Naive thymus-derived CD4-positive, alpha-beta T cell (primary cell): Measurements from ENCODE around the gene PGPEP1. TPM values are rescaled to one million over a fixed set of nuclear protein-coding genes. Genes with fewer than 3 reads are reported as not detected.
"Not testable (repeated sequence)": the region's sequence is repeated elsewhere in the genome, so short reads cannot be mapped to it uniquely, and the experiment has no call there.

Source experiments
- ATAC-seq: fragments of 150-1000 bp; cut with Tn5 transposase; 2 replicates; pipeline ENCODE4 v1.10.0; 2021; ENCODE audit warnings: mild to moderate bottlenecking, moderate library complexity
- CTCF ChIA-PET: fragments of 350-600 bp; sonication (Branson Sonifier 250); formaldehyde crosslinking; loops from one replicate; lab custom pipeline; 2021; ENCODE audit warnings: antibody characterized with exemption; lab: Charles Lee
- POLR2A ChIA-PET: fragments of 350-600 bp; sonication (Branson Sonifier 250); formaldehyde crosslinking; loops from one replicate; lab custom pipeline; 2021; ENCODE audit warnings: antibody characterized with exemption, inconsistent platforms; lab: Charles Lee
- DNase-seq, 9 donors: peaks; one replicate each; pipeline versions ENCODE4 v3.0.0 to v3.0.0-alpha.2; 2020 to 2022; ENCODE audit warnings: mixed read lengths in 1 of 9
- H3K27ac ChIP-seq: one replicate; pipeline ENCODE4 v1.7.0; 2013; ENCODE audit warnings: mild to moderate bottlenecking, low read depth, low read length, moderate library complexity
- H3K27me3 ChIP-seq, 2 donors: one replicate each; pipeline ENCODE4 v1.7.0; 2013; ENCODE audit warnings: low read length in 2 of 2, mild to moderate bottlenecking in 2 of 2, moderate library complexity in 2 of 2; ENCODE audit not compliant: control insufficient read depth in 2 of 2, insufficient read depth in 2 of 2
- H3K36me3 ChIP-seq, 3 experiments: 1 replicate in 2 of 3; 2 replicates in 1 of 3; pipeline ENCODE4 v1.7.0; 2013; ENCODE audit warnings: low read length in 3 of 3, mild to moderate bottlenecking in 3 of 3, moderate library complexity in 1 of 3; ENCODE audit not compliant: insufficient read depth in 3 of 3, control insufficient read depth in 2 of 3
- H3K4me1 ChIP-seq, 2 donors: one replicate each; pipeline ENCODE4 v1.7.0; 2013; ENCODE audit warnings: low read length in 2 of 2, mild to moderate bottlenecking in 2 of 2, moderate library complexity in 1 of 2; ENCODE audit not compliant: control insufficient read depth in 2 of 2, insufficient read depth in 2 of 2
- H3K4me3 ChIP-seq: 2 replicates; pipeline ENCODE4 v1.7.0; 2013; ENCODE audit warnings: mild to moderate bottlenecking, low read length
- H3K9me3 ChIP-seq, 3 experiments: 1 replicate in 2 of 3; 2 replicates in 1 of 3; pipeline ENCODE4 v1.7.0; 2013; ENCODE audit warnings: low read length in 3 of 3; ENCODE audit not compliant: control insufficient read depth in 2 of 3
- H3K27ac Mint-ChIP-seq, 9 donors: one replicate each; pipeline ENCODE4 v1.8.0; 2020 to 2022; ENCODE audit warnings: mixed read lengths in 9 of 9, mild to moderate bottlenecking in 8 of 9, moderate library complexity in 5 of 9, inconsistent platforms in 2 of 9
- H3K27me3 Mint-ChIP-seq, 5 donors: one replicate each; pipeline ENCODE4 v1.8.0; 2021 to 2022; ENCODE audit warnings: mixed read lengths in 5 of 5, mild to moderate bottlenecking in 1 of 5
- H3K36me3 Mint-ChIP-seq, 5 donors: one replicate each; pipeline ENCODE4 v1.8.0; 2020 to 2022; ENCODE audit warnings: mixed read lengths in 5 of 5, mild to moderate bottlenecking in 3 of 5, inconsistent platforms in 1 of 5
- H3K4me1 Mint-ChIP-seq, 7 donors: one replicate each; pipeline ENCODE4 v1.8.0; 2020 to 2022; ENCODE audit warnings: mixed read lengths in 7 of 7, mild to moderate bottlenecking in 3 of 7, inconsistent platforms in 1 of 7
- H3K4me3 Mint-ChIP-seq, 10 donors: one replicate each; pipeline ENCODE4 v1.8.0; 2020 to 2022; ENCODE audit warnings: mild to moderate bottlenecking in 10 of 10, mixed read lengths in 10 of 10, moderate library complexity in 6 of 10, inconsistent platforms in 2 of 10
- H3K9me3 Mint-ChIP-seq, 11 donors: one replicate each; pipeline ENCODE4 v1.8.0; 2020 to 2022; ENCODE audit warnings: mixed read lengths in 11 of 11, mild to moderate bottlenecking in 4 of 11, inconsistent platforms in 1 of 11, moderate library complexity in 1 of 11
- intact Hi-C, 2 donors: fragments of 100-400 bp; cut with micrococcal nuclease; formaldehyde crosslinking; loops; one replicate each; pipeline ENCODE4 v1.15.1; 2023
- polyA plus RNA-seq, 2 donors: library from polyadenylated mRNA; unstranded; fragments of 300-500 nt; fragmentation: Illumina TruSeq; gene quantifications; one replicate each; pipeline ENCODE4 v1.2.3, GENCODE V29; 2021
- total RNA-seq, 6 experiments: library from RNA in 5 of 6; stranded (reverse) in 5 of 6; gene quantifications; 1 replicate in 5 of 6; 2 replicates in 1 of 6; pipeline ENCODE4 v1.2.3 and lab custom pipeline; 2021 to 2026

PGPEP1 gene
- total and polyA plus RNA-seq, 7 experiments from 2014 or later: 9.4 to 57.1 (median 41.1) TPM

DNA sequence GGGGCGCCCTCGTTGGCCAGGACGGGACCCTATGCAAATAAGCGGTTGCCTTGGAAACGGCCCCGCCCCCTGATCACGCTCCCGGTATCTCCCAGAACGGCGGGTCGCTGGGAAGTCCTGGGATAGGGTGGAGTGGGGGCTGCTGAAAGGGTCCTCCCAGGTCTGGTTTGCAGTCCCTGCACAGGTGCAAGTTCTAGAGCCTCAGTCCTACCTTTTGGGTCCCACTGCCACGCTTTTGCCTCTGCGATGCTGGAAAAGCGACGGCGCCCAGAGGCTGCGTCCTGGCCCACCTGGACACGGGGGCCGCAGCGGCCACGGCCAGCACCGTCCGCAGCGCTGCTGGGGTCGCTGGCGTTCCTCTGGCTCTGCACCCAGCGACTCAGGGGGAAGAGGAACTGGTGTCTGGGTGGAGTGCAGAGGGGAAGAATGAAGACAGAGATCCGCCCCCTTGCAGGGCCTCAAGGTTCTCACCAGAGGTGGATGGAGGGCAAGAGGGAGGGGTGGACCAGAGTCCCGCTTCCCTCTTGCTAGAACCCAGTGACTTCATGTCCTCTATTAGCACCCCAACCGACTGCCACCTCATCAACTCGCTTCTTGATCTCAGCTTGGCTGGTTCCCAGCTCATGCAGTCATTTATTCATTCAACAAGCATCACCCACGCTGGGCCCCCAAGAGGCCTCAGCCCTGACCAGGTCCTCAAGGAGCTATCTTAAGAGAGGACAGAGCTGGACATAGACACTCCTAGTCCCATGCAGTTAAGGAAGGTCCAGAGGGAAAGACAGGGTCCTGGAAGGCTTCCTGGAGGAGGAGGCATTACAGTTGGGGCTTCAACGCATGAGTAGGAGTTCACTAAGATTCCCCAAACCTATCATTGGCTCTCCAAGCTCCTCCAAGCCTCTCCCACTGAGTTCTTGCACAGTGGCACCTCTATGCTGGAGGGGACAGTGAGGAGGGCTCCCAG lies 57.1 kb downstream of the PGPEP1 start, which contains the start of gene LRRC25:
Gene LRRC25 (minus strand): TSS at position 381 of the 961 bp plus-strand sequence. CDS start 659 bp downstream, outside the sequence.
- Mint-ChIP-seq H3K4me1 (peaks cover 0 to 15% (median 5%) of the 10 kb centered on the region in 7 donors), H3K36me3 (no peaks in the 10 kb centered on the region), H3K27me3 (peaks cover 0 to 33% (median 6%) of the 10 kb centered on the region in 5 donors), H3K4me3 (peak within 1 kb of the TSS in 5 of 10 donors; percentile 5 to 59 (median 18)), H3K9me3 (peaks cover 0 to 2% (median 0%) of the 10 kb centered on the region in 11 donors), H3K27ac (no peak within 1 kb of the TSS)
- DNase-seq (no peak), ATAC-seq (peak; percentile 83)
- intact Hi-C loops: no loop called here
- Histone ChIP-seq H3K4me3 (no peak within 1 kb of the TSS), H3K27ac (no peak within 1 kb of the TSS), H3K36me3 (no peaks in the 10 kb centered on the region), H3K9me3 (no peaks in the 10 kb centered on the region), H3K4me1 (peaks cover 0 to 8% of the 10 kb centered on the region in 2 donors), H3K27me3 (peaks cover 0 to 5% of the 10 kb centered on the region in 2 donors)
- CTCF ChIA-PET: no interaction called here
- POLR2A ChIA-PET: interaction anchor here (0.6 kb wide), 1 partner anchor 149 kb away, joined by 3 read pairs; no protein-coding TSS in a partner anchor

DNA sequence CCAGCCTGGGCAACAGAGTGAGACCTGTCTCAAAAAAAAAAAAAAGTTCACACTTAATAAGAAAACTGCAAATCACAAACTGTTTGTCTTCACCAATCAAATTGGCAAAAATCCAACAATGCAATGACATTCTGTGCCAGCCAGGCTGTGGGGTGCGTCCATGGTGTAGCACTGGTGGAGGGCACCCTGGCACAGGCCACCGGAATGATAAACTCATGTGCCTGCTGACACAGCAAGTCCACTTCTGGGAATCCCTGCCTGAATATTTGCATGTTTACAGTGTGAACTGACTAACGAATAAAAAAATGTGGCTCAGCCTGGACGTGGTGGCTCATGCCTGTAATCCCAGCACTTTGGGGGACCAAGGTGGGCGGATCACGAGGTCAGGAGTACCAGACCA lies 58.6 kb downstream of the PGPEP1 start:
- no peak overlapping the region for H3K27ac ChIP-seq
- CTCF ChIA-PET: interaction anchor here (1.2 kb wide), 1 partner anchor 11 kb away, joined by 4 read pairs; no protein-coding TSS in a partner anchor
- peaks cover 0 to 24% (median 6%) of the 10 kb centered on the region in 5 donors for H3K27me3 Mint-ChIP-seq
- intact Hi-C loops: no loop called here
- H3K27ac Mint-ChIP-seq: no peak overlapping the region
- no peaks in the 10 kb centered on the region for H3K9me3 Mint-ChIP-seq
- POLR2A ChIA-PET: no interaction called here
- H3K27me3 ChIP-seq: peaks cover 0 to 5% of the 10 kb centered on the region in 2 donors
- DNase-seq (no peak), ATAC-seq (no peak)
- H3K4me3 ChIP-seq: no peak overlapping the region
- H3K4me1 Mint-ChIP-seq: peaks cover 0 to 15% (median 5%) of the 10 kb centered on the region in 7 donors
- no peak overlapping the region for H3K4me3 Mint-ChIP-seq
- H3K36me3 ChIP-seq: no peaks in the 10 kb centered on the region
- peaks cover 0 to 8% of the 10 kb centered on the region in 2 donors for H3K4me1 ChIP-seq
- no peaks in the 10 kb centered on the region for H3K9me3 ChIP-seq
- H3K36me3 Mint-ChIP-seq: no peaks in the 10 kb centered on the region

DNA sequence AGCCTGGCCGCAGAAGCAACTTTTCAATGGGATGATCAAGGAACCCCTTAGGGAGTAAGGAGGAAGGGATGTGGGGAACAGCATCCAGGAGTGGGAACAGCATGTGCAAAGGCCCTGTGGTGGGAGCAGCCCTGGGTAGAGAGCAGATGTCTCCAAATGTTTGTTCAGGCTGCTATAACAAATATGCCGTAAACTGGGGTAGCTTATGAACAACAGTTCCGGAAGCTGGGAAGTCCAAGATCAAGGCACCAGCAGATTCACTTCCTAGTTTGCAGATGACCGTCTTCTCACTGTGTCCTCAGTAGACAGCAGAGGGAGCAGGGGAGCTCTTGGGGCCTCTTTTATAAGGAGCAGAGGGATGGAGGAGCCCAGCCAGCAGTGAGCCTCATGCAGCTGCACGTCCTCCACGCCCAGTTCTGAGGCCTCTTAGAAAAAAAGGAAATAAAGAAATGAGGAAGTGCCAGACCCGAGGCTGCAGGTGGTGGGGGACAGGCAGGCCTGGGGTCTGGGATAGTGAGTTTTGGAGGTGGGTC lies 61.2 kb downstream of the PGPEP1 start:
- Histone ChIP-seq H3K9me3 (no peaks in the 10 kb centered on the region), H3K4me1 (peaks cover 0 to 8% of the 10 kb centered on the region in 2 donors), H3K27me3 (peaks cover 0 to 5% of the 10 kb centered on the region in 2 donors), H3K27ac (no peak overlapping the region), H3K36me3 (no peaks in the 10 kb centered on the region), H3K4me3 (no peak overlapping the region)
- DNase-seq (no peak), ATAC-seq (peak; percentile 89)
- Mint-ChIP-seq H3K4me3 (no peak overlapping the region), H3K27ac (peak overlapping the region in 1 of 9 donors; percentile 2), H3K9me3 (no peaks in the 10 kb centered on the region), H3K27me3 (peaks cover 0 to 16% (median 6%) of the 10 kb centered on the region in 5 donors), H3K4me1 (peaks cover 0 to 15% (median 5%) of the 10 kb centered on the region in 7 donors), H3K36me3 (no peaks in the 10 kb centered on the region)
- intact Hi-C loops: no loop called here
- POLR2A ChIA-PET: interaction anchor here (0.6 kb wide), 1 partner anchor 191 kb away, joined by 3 read pairs; no protein-coding TSS in a partner anchor
- CTCF ChIA-PET: interaction anchor here (0.7 to 0.9 kb wide), 2 partner anchors 11 to 75 kb away, joined by 3 to 4 read pairs; no protein-coding TSS in a partner anchor

DNA sequence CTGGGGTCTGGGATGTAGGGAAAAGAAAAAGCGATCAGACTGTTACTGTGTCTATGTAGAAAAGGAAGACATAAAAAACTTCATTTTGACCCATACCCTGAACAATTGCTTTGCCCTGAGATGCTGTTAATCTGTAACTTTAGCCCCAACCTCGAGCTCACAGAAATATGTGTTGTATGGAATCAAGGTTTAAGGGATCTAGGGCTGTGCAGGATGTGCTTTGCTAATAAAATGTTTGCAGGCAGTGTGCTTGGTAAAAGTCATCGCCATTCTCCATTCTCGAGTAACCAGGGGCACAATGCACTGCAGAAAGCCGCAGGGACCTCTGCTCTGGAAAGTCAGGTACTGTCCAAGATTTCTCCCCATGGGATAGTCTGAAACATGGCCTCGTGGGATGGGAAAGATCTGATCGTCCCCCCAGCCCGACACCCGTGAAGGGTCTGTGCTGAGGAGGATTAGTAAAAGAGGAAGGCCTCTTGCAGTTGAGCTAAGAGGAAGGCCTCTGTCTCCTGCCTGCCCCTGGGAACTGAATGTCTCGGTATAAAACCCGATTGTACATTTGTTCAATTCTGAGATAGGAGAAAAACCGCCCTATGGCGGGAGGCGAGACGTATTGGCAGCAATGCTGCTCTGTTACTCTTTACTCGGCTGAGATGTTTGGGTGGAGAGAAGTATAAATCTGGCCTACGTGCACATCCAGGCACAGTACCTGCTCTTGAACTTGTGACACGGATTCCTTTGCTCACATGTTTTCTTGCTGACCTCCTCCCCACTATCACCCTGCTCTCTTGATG lies 62.3 kb downstream of the PGPEP1 start:
- H3K27ac ChIP-seq, DNase-seq, intact Hi-C loops, H3K9me3 Mint-ChIP-seq, H3K4me3 ChIP-seq, H3K4me3 Mint-ChIP-seq, POLR2A ChIA-PET, H3K27ac Mint-ChIP-seq, H3K27me3 ChIP-seq, H3K4me1 ChIP-seq, H3K9me3 ChIP-seq, H3K36me3 ChIP-seq, ATAC-seq, H3K36me3 Mint-ChIP-seq: not testable (repeated sequence)
- Mint-ChIP-seq H3K4me1 (peaks cover 0 to 14% (median 2%) of the 10 kb centered on the region in 7 donors), H3K27me3 (peaks cover 0 to 10% (median 4%) of the 10 kb centered on the region in 5 donors)
- CTCF ChIA-PET: interaction anchor here (0.9 kb wide), 1 partner anchor 12 kb away, joined by 3 read pairs; no protein-coding TSS in a partner anchor

DNA sequence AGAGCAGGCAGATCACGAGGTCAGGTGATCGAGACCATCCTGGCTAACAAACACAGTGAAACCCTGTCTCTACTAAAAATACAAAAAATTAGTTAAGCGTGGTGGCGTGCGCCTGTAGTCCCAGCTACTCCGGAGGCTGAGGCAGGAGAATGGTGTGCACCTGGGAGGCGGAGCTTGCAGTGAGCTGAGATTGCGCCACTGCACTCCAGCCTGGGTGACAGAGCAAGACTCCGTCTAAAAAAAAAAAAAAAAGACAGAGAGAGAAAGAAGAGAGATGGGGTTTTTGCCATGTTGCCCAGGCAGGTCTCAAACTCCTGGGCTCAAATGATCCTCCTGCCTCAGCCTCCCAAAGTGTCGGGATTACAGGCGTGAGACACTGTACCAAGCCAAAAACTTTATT lies 65.4 kb downstream of the PGPEP1 start:
- H3K27ac ChIP-seq, H3K36me3 ChIP-seq, H3K36me3 Mint-ChIP-seq, H3K9me3 Mint-ChIP-seq, H3K27ac Mint-ChIP-seq, H3K9me3 ChIP-seq, CTCF ChIA-PET, ATAC-seq, H3K4me1 ChIP-seq, DNase-seq, H3K4me3 ChIP-seq, H3K27me3 Mint-ChIP-seq, H3K27me3 ChIP-seq, H3K4me3 Mint-ChIP-seq, POLR2A ChIA-PET, intact Hi-C loops: not testable (repeated sequence)
- H3K4me1 Mint-ChIP-seq: peaks cover 0 to 15% (median 0%) of the 10 kb centered on the region in 7 donors

DNA sequence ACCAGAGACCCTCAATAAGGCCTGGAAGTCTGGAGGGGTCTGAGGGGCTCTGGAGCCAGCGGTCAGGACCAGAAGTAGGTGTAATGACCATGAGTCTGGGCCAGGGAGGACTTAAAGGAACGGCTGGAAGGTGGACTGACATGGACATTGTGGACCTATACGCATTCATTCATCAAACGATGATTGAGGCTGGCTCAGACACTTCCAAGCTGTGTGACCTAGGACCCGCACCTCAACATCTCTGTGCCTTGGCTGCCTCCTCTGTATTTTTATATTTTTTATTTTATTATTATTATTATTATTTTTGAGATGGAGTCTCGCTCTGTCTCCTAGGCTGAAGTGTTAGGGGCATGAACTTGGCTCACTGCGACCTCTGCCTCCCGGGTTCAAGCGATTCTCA lies 66.4 kb downstream of the PGPEP1 start:
- no peak overlapping the region for H3K27ac Mint-ChIP-seq
- POLR2A ChIA-PET: no interaction called here
- Histone ChIP-seq H3K27ac (no peak overlapping the region), H3K4me1 (no peaks in the 10 kb centered on the region), H3K4me3 (no peak overlapping the region), H3K36me3 (no peaks in the 10 kb centered on the region), H3K9me3 (no peaks in the 10 kb centered on the region), H3K27me3 (no peaks in the 10 kb centered on the region)
- CTCF ChIA-PET: interaction anchor here (0.7 kb wide), 1 partner anchor 8 kb away, joined by 3 read pairs; no protein-coding TSS in a partner anchor
- DNase-seq: no peak
- intact Hi-C loops: no loop called here
- no peaks in the 10 kb centered on the region for H3K36me3 Mint-ChIP-seq
- no peak for ATAC-seq
- peaks cover 0 to 6% (median under 1%) of the 10 kb centered on the region in 5 donors for H3K27me3 Mint-ChIP-seq
- no peak overlapping the region for H3K4me3 Mint-ChIP-seq
- H3K9me3 Mint-ChIP-seq: no peaks in the 10 kb centered on the region
- peaks cover 0 to 9% (median 0%) of the 10 kb centered on the region in 7 donors for H3K4me1 Mint-ChIP-seq
